Stimulated activated naive CD8-positive, alpha-beta T cell treated with anti-CD3 and anti-CD28 coated beads, Interleukin-15, Interleukin-2, amounts not matched to agents 100 U/mL and 50 U/mL, for 24 hours (primary cell): ENCODE measurements around the gene CTNNA3.

ENCODE experiments used
- ATAC-seq: fragments of 150-1000 bp; cut with Tn5 transposase; one replicate; pipeline ENCODE4 v1.10.0; 2021
- DNase-seq: peaks from one replicate; pipeline ENCODE4 v3.0.0; 2021

The CTNNA3 gene

GRCh38 chr10:66752714-66753113 is 943.3 kb downstream of the CTNNA3 start:
- ATAC-seq = no peak
- no peak for DNase-seq

- DNase-seq = no peak
- ATAC-seq = no peak
Measured at GRCh38 chr10:66748217-66748616, 947.8 kb downstream of the CTNNA3 start.

GRCh38 chr10:66747451-66747850 is 948.5 kb downstream of the CTNNA3 start:
- ATAC-seq (no peak), DNase-seq (no peak)

GRCh38 chr10:66746711-66747110 is 949.3 kb downstream of the CTNNA3 start:
- no peak for ATAC-seq

GRCh38 chr10:66746246-66746645 is 949.7 kb downstream of the CTNNA3 start:
- ATAC-seq (no peak), DNase-seq (no peak)

More at GRCh38 chr10:66746711-66747110, 949.3 kb downstream of the CTNNA3 start:
- no peak for DNase-seq

GRCh38 chr10:66744915-66745314 is 951.1 kb downstream of the CTNNA3 start:
- ATAC-seq (no peak), DNase-seq (no peak)

- DNase-seq (no peak), ATAC-seq (no peak)
Measured at GRCh38 chr10:66737241-66737640, 958.8 kb downstream of the CTNNA3 start.

- DNase-seq (no peak), ATAC-seq (no peak)
Measured at GRCh38 chr10:66723608-66724400, 972.2 kb downstream of the CTNNA3 start.

GRCh38 chr10:66719483-66719882 is 976.5 kb downstream of the CTNNA3 start:
- ATAC-seq = no peak
- DNase-seq = no peak

GRCh38 chr10:66717231-66717981 is 978.6 kb downstream of the CTNNA3 start:
- DNase-seq = no peak
- ATAC-seq = no peak

- ATAC-seq (no peak), DNase-seq (no peak)
Measured at GRCh38 chr10:66714741-66715140, 981.3 kb downstream of the CTNNA3 start.

- DNase-seq = no peak
- no peak for ATAC-seq
Measured at GRCh38 chr10:66713387-66713786, 982.6 kb downstream of the CTNNA3 start.

- no peak for DNase-seq
- ATAC-seq = no peak
Measured at GRCh38 chr10:66698069-66698468, 997.9 kb downstream of the CTNNA3 start.

GRCh38 chr10:66695046-66695445 is 1000.9 kb downstream of the CTNNA3 start:
- ATAC-seq (no peak), DNase-seq (no peak)

- DNase-seq (no peak), ATAC-seq (no peak)
Measured at GRCh38 chr10:66684581-66684980, 1011.4 kb downstream of the CTNNA3 start.

GRCh38 chr10:66680886-66681285 is 1015.1 kb downstream of the CTNNA3 start:
- ATAC-seq (no peak), DNase-seq (no peak)

- ATAC-seq (no peak), DNase-seq (no peak)
Measured at GRCh38 chr10:66678521-66678920, 1017.5 kb downstream of the CTNNA3 start.

GRCh38 chr10:66673071-66673470 is 1022.9 kb downstream of the CTNNA3 start:
- no peak for DNase-seq
- ATAC-seq = no peak

GRCh38 chr10:66671562-66671961 is 1024.4 kb downstream of the CTNNA3 start:
- ATAC-seq (no peak), DNase-seq (no peak)

- DNase-seq = no peak
- no peak for ATAC-seq
Measured at GRCh38 chr10:66671064-66671463, 1024.9 kb downstream of the CTNNA3 start.

- DNase-seq = no peak
- ATAC-seq = no peak
Measured at GRCh38 chr10:66656499-66656898, 1039.5 kb downstream of the CTNNA3 start.

- no peak for DNase-seq
- no peak for ATAC-seq
Measured at GRCh38 chr10:66654861-66655260, 1041.1 kb downstream of the CTNNA3 start.

- ATAC-seq (no peak), DNase-seq (no peak)
Measured at GRCh38 chr10:66651308-66652082, 1044.5 kb downstream of the CTNNA3 start.
